K562 (cell line): Measurements from ENCODE around the gene CCDC201. TPM values are rescaled to one million over a fixed set of nuclear protein-coding genes. Genes with fewer than 3 reads are reported as not detected.

Source experiments
- ATAC-seq: fragments of 200-7000 bp; cut with Tn5 transposase; 3 replicates; pipeline ENCODE4 v1.9.1; 2020; ENCODE audit warnings: moderate library complexity
- BruUV-seq: library from RNA; stranded (reverse); fragments of 400-500 nt; replicated peaks from 2 replicates; lab custom pipeline; 2021; lab: Mats Ljungman, UMichigan
- CTCF ChIA-PET: fragments of 300-600 bp; formaldehyde crosslinking; extraction: SDS; loops from one replicate; lab custom pipeline; 2021; ENCODE audit warnings: low intra/inter-chr PET ratio; lab: Yijun Ruan, JAX
- POLR2A ChIA-PET: fragments of 300-600, 350-650 bp; sonication (Branson Sonifier 250); formaldehyde crosslinking; extraction: SDS; loops from one replicate; lab custom pipeline; 2021; ENCODE audit warnings: antibody characterized with exemption, inconsistent platforms; lab: Yijun Ruan, JAX
- DNase-seq, 4 experiments: peaks; one replicate each; pipeline versions ENCODE4 v3.0.0 to v3.0.0-alpha.2; 2011 to 2018; ENCODE audit warnings: low spot score in 3 of 4, mixed read lengths in 3 of 4; ENCODE audit errors: extremely low read depth in 1 of 4
- FAIRE-seq: peaks from 2 replicates; lab custom pipeline; 2011; peaks lifted over from hg19 to GRCh38; lab: Jason Lieb, UNC
- H2AFZ ChIP-seq: 2 replicates; pipeline ENCODE4 v1.6.0; 2011; ENCODE audit warnings: low read depth, low read length, control low read depth, inconsistent platforms
- H3K27ac ChIP-seq: fragments of 200-600 bp; 3 replicates; pipeline ENCODE4 v1.8.0; 2011; ENCODE audit warnings: low read depth, mild to moderate bottlenecking, control low read depth, inconsistent platforms, low read length, moderate library complexity, mixed read lengths; ENCODE audit errors: extremely low read depth
- H3K27me3 ChIP-seq, 2 experiments: fragments of 300-600 bp in 1 of 2; 2 replicates in 1 of 2; 3 replicates in 1 of 2; pipeline versions ENCODE4 v1.6.0 to v1.8.0; 2011; ENCODE audit warnings: inconsistent platforms in 2 of 2, low read length in 2 of 2, mild to moderate bottlenecking in 1 of 2, mixed read lengths in 1 of 2, moderate library complexity in 1 of 2; ENCODE audit not compliant: control insufficient read depth in 2 of 2, insufficient read depth in 2 of 2
- H3K36me3 ChIP-seq: fragments of 300-600 bp; 3 replicates; pipeline ENCODE4 v1.8.0; 2011; ENCODE audit warnings: mild to moderate bottlenecking, low read length, inconsistent platforms; ENCODE audit not compliant: control insufficient read depth, insufficient read depth
- H3K4me1 ChIP-seq, 2 experiments: fragments of 200-600 bp in 1 of 2; replicated peaks in 1 of 2; 2 replicates in 1 of 2; 3 replicates in 1 of 2; pipeline versions ENCODE4 v1.5.1 to v1.8.0; 2011; ENCODE audit warnings: inconsistent platforms in 2 of 2, low read length in 2 of 2, mild to moderate bottlenecking in 1 of 2, mixed read lengths in 1 of 2, moderate library complexity in 1 of 2; ENCODE audit not compliant: control insufficient read depth in 2 of 2, insufficient read depth in 2 of 2
- H3K4me2 ChIP-seq: 2 replicates; pipeline ENCODE4 v1.6.1; 2011; ENCODE audit warnings: low read length, control low read depth, inconsistent platforms, mixed read lengths; ENCODE audit not compliant: insufficient read depth
- H3K4me3 ChIP-seq: fragments of 200-600 bp; sonication (generic), shearing (Covaris generic); 2 replicates; pipeline ENCODE4 v1.5.1; 2016; ENCODE audit warnings: control low read depth, inconsistent platforms
- H3K79me2 ChIP-seq: fragments of 200-600 bp; 3 replicates; pipeline ENCODE4 v1.8.0; 2011; ENCODE audit warnings: low read length, inconsistent platforms; ENCODE audit not compliant: control insufficient read depth, insufficient read depth
- H3K9ac ChIP-seq, 2 experiments: 2 replicates each; pipeline versions ENCODE4 v1.6.0 to v1.6.1; 2011; ENCODE audit warnings: low read depth in 2 of 2, low read length in 2 of 2, control low read depth in 1 of 2, inconsistent platforms in 1 of 2, mild to moderate bottlenecking in 1 of 2, mixed read lengths in 1 of 2; ENCODE audit not compliant: insufficient read depth in 1 of 2
- H3K9me1 ChIP-seq: one replicate; pipeline ENCODE4 v1.6.0; 2011; ENCODE audit warnings: inconsistent platforms, mild to moderate bottlenecking, low read length, moderate library complexity; ENCODE audit not compliant: control insufficient read depth, insufficient read depth
- H3K9me3 ChIP-seq: replicated peaks from 2 replicates; pipeline ENCODE4 v1.5.1; 2011; ENCODE audit warnings: low read depth, low read length, inconsistent platforms; ENCODE audit not compliant: control insufficient read depth, insufficient read depth
- H4K20me1 ChIP-seq: replicated peaks from 2 replicates; pipeline ENCODE4 v1.6.1; 2011; ENCODE audit warnings: low read length, inconsistent platforms, mixed read lengths; ENCODE audit not compliant: control insufficient read depth, insufficient read depth
- CEBPG ChIP-seq, 3 experiments: fragments of 200-800 bp in 1 of 3; sonication (Bioruptor generic) in 1 of 3; sonication (generic) in 1 of 3; formaldehyde crosslinking in 1 of 3; IDR thresholded peaks in 2 of 3; conservative IDR thresholded peaks in 1 of 3; 2 replicates each; pipeline versions ENCODE4 v1.6.1 to v1.8.0; 2016 to 2022; ENCODE audit warnings: missing compliant biosample characterization in 2 of 3, missing genetic modification characterization in 2 of 3, mild to moderate bottlenecking in 1 of 3, missing genetic modification reagents in 1 of 3
- CREBBP ChIP-seq: IDR thresholded peaks from one replicate; pipeline ENCODE4 v1.6.1; 2012; ENCODE audit warnings: low read depth, mild to moderate bottlenecking, control low read depth, inconsistent platforms, low read length
- JUNB ChIP-seq: fragments of 450-650 bp; formaldehyde crosslinking; conservative IDR thresholded peaks from 2 replicates; pipeline ENCODE4 v1.4.0; 2020; ENCODE audit warnings: mild to moderate bottlenecking
- NCOR1 ChIP-seq: fragments of 450-650 bp; IDR thresholded peaks from 2 replicates; pipeline ENCODE4 v1.6.1; 2016; ENCODE audit warnings: mild to moderate bottlenecking, moderate library complexity
- PHF20 ChIP-seq: fragments of 450-650 bp; IDR thresholded peaks from 2 replicates; pipeline ENCODE4 v1.6.1; 2018; ENCODE audit not compliant: partially characterized antibody
- POLR3A ChIP-seq: IDR thresholded peaks from 2 replicates; pipeline ENCODE4 v1.6.1; 2011; ENCODE audit warnings: borderline replicate concordance, mild to moderate bottlenecking, moderate library complexity; ENCODE audit not compliant: insufficient read length, insufficient read depth; ENCODE audit errors: extremely low read depth
- RBBP5 ChIP-seq: fragments of 200-600 bp; sonication (generic); IDR thresholded peaks from 2 replicates; pipeline ENCODE4 v1.6.1; 2012; ENCODE audit warnings: borderline replicate concordance, mild to moderate bottlenecking, low read length, control low read depth, inconsistent platforms; ENCODE audit not compliant: insufficient read depth, poor library complexity, severe bottlenecking
- ZNF41 ChIP-seq: fragments of 250-450 bp; sonication (Bioruptor Pico); conservative IDR thresholded peaks from 2 replicates; pipeline ENCODE4 v1.4.0; 2020; ENCODE audit warnings: mild to moderate bottlenecking
- WGBS: fragments of 100-300 bp; shearing (Covaris generic); methylation state at CpG from one replicate; pipeline ENCODE4 v1.1.6; 2016; ENCODE audit warnings: low coverage, mixed read lengths; ENCODE audit not compliant: insufficient coverage; ENCODE audit errors: missing lambda C conversion rate; 5-methylcytosine and 5-hydroxymethylcytosine counted together
- in situ Hi-C: fragments of 300-500 bp; cut with MboI; formaldehyde crosslinking; loops from 4 replicates; pipeline ENCODE4 v1.15.0; 2018; ENCODE audit warnings: inconsistent platforms, mixed read lengths
- intact Hi-C: fragments of 100-400 bp; cut with micrococcal nuclease; formaldehyde crosslinking; loops from 2 replicates; pipeline ENCODE4 v1.14.2; 2022
- polyA plus RNA-seq, 8 experiments: library from polyadenylated mRNA; depleted of rRNA in 4 of 8; stranded (reverse) in 5 of 8; unstranded in 3 of 8; fragments of >200 nt; fragmentation: Nextera tagmentation in 2 of 8; fragmentation: Illumina TruSeq in 1 of 8; extraction: Ambion mirVana in 2 of 8; extraction: Trizol in 1 of 8; gene quantifications; 2 replicates each; pipeline versions ENCODE4 v1.2.1 to v1.2.3, GENCODE V29; 2011 to 2014; ENCODE audit warnings: inconsistent platforms in 1 of 8, missing spikeins in 1 of 8
- total RNA-seq, 7 experiments: library from RNA; depleted of rRNA in 6 of 7; stranded (reverse); fragments of >200 nt in 6 of 7; fragmentation: Illumina TruSeq in 2 of 7; extraction: Trizol in 2 of 7; gene quantifications; 2 replicates each; pipeline versions ENCODE4 v1.2.1 to v1.2.3, GENCODE V29; 2011 to 2021; ENCODE audit warnings: low replicate concordance in 1 of 7
- TF ChIP-seq, protein P1 (sequence below): IDR thresholded peaks from 3 replicates; pipeline ENCODE4 v1.6.1; 2011; ENCODE audit warnings: borderline replicate concordance, mild to moderate bottlenecking; ENCODE audit not compliant: insufficient read length, insufficient read depth
- TF ChIP-seq, protein P2 (sequence below): sonication (generic); formaldehyde crosslinking; IDR thresholded peaks from 2 replicates; pipeline ENCODE4 v1.8.0; 2022; ENCODE audit warnings: mild to moderate bottlenecking, missing genetic modification reagents
- TF ChIP-seq, protein P3 (sequence below): fragments of 450-650 bp; formaldehyde crosslinking; conservative IDR thresholded peaks from 2 replicates; pipeline ENCODE4 v1.4.0; 2022; ENCODE audit warnings: mild to moderate bottlenecking, missing genetic modification characterization
- TF ChIP-seq, protein P4 (sequence below): sonication (generic); formaldehyde crosslinking; IDR thresholded peaks from 2 replicates; pipeline ENCODE4 v1.8.1; 2023; ENCODE audit warnings: mild to moderate bottlenecking, missing genetic modification reagents

The CCDC201 gene
- total and polyA plus RNA-seq, 9 of the 15 experiments (the other 6 are each of a cell fraction or from before 2014, with no cell fraction given) = not detected

DNA sequence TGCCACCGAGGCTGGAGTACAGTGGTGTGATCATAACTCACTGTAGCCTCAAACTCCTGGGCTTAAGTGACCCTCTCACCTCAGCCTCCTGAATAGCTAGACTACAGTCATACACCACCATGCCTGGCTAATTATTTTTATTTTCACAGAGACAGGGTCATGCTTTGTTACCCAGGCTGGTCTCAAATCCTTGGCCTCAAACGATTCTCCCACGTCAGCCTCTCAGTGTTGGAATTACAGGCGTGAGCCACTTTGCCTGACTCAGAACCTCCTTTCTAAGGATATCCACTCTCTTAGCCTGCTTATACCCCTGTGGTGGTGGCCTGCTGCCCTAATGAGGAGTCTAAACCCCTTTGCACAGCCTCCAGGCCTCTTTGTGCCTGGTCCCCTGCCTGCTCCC lies 11.3 kb upstream of the CCDC201 start:
- ChIA-PET CTCF (no interaction called here), POLR2A (no interaction called here)
- Histone ChIP-seq H3K4me1 (peaks cover 0 to 6% of the 10 kb centered on the region in 2 experiments; a peak in 2 of 5 replicates), H2AFZ (no peak overlapping the region), H3K79me2 (no peaks in the 10 kb centered on the region), H3K27me3 (peaks cover 4 to 34% of the 10 kb centered on the region in 2 experiments; a peak in 4 of 5 replicates), H3K9ac (no peak overlapping the region), H3K36me3 (no peaks in the 10 kb centered on the region), H3K27ac (no peak overlapping the region), H3K9me3 (no peaks in the 10 kb centered on the region), H4K20me1 (no peaks in the 10 kb centered on the region), H3K4me3 (no peak overlapping the region), H3K9me1 (no peaks in the 10 kb centered on the region), H3K4me2 (no peak overlapping the region)
- in situ Hi-C loops (no loop called here), intact Hi-C loops (no loop called here)
- FAIRE-seq (no peak), ATAC-seq (no peak), DNase-seq (no peak)
- no TSS peak for BruUV-seq
- WGBS = 0% methylated on average over 4 of the region's 4 CpGs
- no peak for TF ChIP-seq ZNF41
- TF ChIP-seq, protein P1, sequence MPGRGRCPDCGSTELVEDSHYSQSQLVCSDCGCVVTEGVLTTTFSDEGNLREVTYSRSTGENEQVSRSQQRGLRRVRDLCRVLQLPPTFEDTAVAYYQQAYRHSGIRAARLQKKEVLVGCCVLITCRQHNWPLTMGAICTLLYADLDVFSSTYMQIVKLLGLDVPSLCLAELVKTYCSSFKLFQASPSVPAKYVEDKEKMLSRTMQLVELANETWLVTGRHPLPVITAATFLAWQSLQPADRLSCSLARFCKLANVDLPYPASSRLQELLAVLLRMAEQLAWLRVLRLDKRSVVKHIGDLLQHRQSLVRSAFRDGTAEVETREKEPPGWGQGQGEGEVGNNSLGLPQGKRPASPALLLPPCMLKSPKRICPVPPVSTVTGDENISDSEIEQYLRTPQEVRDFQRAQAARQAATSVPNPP = no peak
- no peak for TF ChIP-seq PHF20
- no peak for TF ChIP-seq CREBBP
- TF ChIP-seq NCOR1 = no peak
- TF ChIP-seq JUNB (CRISPR knock-in tag) = no peak
- TF ChIP-seq, protein P2, sequence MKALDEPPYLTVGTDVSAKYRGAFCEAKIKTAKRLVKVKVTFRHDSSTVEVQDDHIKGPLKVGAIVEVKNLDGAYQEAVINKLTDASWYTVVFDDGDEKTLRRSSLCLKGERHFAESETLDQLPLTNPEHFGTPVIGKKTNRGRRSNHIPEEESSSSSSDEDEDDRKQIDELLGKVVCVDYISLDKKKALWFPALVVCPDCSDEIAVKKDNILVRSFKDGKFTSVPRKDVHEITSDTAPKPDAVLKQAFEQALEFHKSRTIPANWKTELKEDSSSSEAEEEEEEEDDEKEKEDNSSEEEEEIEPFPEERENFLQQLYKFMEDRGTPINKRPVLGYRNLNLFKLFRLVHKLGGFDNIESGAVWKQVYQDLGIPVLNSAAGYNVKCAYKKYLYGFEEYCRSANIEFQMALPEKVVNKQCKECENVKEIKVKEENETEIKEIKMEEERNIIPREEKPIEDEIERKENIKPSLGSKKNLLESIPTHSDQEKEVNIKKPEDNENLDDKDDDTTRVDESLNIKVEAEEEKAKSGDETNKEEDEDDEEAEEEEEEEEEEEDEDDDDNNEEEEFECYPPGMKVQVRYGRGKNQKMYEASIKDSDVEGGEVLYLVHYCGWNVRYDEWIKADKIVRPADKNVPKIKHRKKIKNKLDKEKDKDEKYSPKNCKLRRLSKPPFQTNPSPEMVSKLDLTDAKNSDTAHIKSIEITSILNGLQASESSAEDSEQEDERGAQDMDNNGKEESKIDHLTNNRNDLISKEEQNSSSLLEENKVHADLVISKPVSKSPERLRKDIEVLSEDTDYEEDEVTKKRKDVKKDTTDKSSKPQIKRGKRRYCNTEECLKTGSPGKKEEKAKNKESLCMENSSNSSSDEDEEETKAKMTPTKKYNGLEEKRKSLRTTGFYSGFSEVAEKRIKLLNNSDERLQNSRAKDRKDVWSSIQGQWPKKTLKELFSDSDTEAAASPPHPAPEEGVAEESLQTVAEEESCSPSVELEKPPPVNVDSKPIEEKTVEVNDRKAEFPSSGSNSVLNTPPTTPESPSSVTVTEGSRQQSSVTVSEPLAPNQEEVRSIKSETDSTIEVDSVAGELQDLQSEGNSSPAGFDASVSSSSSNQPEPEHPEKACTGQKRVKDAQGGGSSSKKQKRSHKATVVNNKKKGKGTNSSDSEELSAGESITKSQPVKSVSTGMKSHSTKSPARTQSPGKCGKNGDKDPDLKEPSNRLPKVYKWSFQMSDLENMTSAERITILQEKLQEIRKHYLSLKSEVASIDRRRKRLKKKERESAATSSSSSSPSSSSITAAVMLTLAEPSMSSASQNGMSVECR (CRISPR knock-in tag) = no peak
- no peak for TF ChIP-seq RBBP5
- TF ChIP-seq POLR3A = no peak
- no peak for TF ChIP-seq CEBPG (CRISPR knock-in tag; IDR thresholded peaks at IDR 0.05)
- no peak for TF ChIP-seq CEBPG (tag; conservative IDR thresholded peaks at IDR 0.05 in 1 of 2, IDR thresholded peaks at IDR 0.05 in 1 of 2)
- TF ChIP-seq, protein P3, sequence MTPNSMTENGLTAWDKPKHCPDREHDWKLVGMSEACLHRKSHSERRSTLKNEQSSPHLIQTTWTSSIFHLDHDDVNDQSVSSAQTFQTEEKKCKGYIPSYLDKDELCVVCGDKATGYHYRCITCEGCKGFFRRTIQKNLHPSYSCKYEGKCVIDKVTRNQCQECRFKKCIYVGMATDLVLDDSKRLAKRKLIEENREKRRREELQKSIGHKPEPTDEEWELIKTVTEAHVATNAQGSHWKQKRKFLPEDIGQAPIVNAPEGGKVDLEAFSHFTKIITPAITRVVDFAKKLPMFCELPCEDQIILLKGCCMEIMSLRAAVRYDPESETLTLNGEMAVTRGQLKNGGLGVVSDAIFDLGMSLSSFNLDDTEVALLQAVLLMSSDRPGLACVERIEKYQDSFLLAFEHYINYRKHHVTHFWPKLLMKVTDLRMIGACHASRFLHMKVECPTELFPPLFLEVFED (CRISPR knock-in tag) = no peak
- TF ChIP-seq, protein P4, sequence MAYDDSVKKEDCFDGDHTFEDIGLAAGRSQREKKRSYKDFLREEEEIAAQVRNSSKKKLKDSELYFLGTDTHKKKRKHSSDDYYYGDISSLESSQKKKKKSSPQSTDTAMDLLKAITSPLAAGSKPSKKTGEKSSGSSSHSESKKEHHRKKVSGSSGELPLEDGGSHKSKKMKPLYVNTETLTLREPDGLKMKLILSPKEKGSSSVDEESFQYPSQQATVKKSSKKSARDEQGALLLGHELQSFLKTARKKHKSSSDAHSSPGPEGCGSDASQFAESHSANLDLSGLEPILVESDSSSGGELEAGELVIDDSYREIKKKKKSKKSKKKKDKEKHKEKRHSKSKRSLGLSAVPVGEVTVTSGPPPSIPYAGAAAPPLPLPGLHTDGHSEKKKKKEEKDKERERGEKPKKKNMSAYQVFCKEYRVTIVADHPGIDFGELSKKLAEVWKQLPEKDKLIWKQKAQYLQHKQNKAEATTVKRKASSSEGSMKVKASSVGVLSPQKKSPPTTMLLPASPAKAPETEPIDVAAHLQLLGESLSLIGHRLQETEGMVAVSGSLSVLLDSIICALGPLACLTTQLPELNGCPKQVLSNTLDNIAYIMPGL (CRISPR knock-in tag) = no peak
